SK-N-SH (cell line): Measurements from ENCODE around the gene DNAJC18. TPM values are rescaled to one million over a fixed set of nuclear protein-coding genes. Genes with fewer than 3 reads are reported as not detected.

Experiments used
- CTCF ChIA-PET: fragments of 300-600, 350-600 bp; formaldehyde crosslinking; extraction: SDS; loops from one replicate; lab custom pipeline; 2021; lab: Yijun Ruan, JAX
- POLR2A ChIA-PET: fragments of 350-600 bp; sonication (Branson Sonifier 250); formaldehyde crosslinking; extraction: SDS; loops from one replicate; lab custom pipeline; 2020; ENCODE audit warnings: antibody characterized with exemption, inconsistent platforms; lab: Yijun Ruan, JAX
- DNase-seq: peaks from one replicate; pipeline ENCODE4 v3.0.0; 2012
- H2AFZ ChIP-seq: fragments of 200-600 bp; sonication (generic); 2 replicates; pipeline ENCODE4 v1.8.1; 2016; ENCODE audit warnings: antibody characterized with exemption, mild to moderate bottlenecking, low read depth
- H3F3A ChIP-seq: fragments of 200-600 bp; sonication (generic); replicated peaks from 2 replicates; pipeline ENCODE3; 2016; ENCODE audit warnings: antibody characterized with exemption, mild to moderate bottlenecking; ENCODE audit not compliant: insufficient read depth
- H3K27ac ChIP-seq, 2 experiments: fragments of 200-500 bp in 1 of 2; fragments of 200-600 bp in 1 of 2; sonication (Bioruptor generic) in 1 of 2; sonication (generic), shearing (Covaris generic) in 1 of 2; 2 replicates each; pipeline versions ENCODE4 v1.5.1 to v1.6.1; 2014 to 2016; ENCODE audit warnings: low read depth in 2 of 2, inconsistent platforms in 1 of 2, low read length in 1 of 2, mild to moderate bottlenecking in 1 of 2, mixed read lengths in 1 of 2
- H3K27me3 ChIP-seq: fragments of 200-600 bp; sonication (generic), shearing (Covaris generic); 2 replicates; pipeline ENCODE4 v1.6.1; 2016; ENCODE audit warnings: mixed run types; ENCODE audit not compliant: insufficient read depth
- H3K36me3 ChIP-seq, 2 experiments: fragments of 200-500 bp in 1 of 2; fragments of 200-600 bp in 1 of 2; sonication (Bioruptor generic) in 1 of 2; sonication (generic) in 1 of 2; replicated peaks in 1 of 2; 2 replicates each; pipeline versions ENCODE3 to v1.5.1; 2014 to 2016; ENCODE audit warnings: low read length in 1 of 2, mild to moderate bottlenecking in 1 of 2; ENCODE audit not compliant: insufficient read depth in 2 of 2, control insufficient read depth in 1 of 2
- H3K4me1 ChIP-seq, 2 experiments: fragments of 200-500 bp in 1 of 2; fragments of 200-600 bp in 1 of 2; sonication (Bioruptor generic) in 1 of 2; sonication (generic), shearing (Covaris generic) in 1 of 2; 2 replicates each; pipeline versions ENCODE4 v1.5.1 to v1.6.1; 2014 to 2016; ENCODE audit warnings: low read depth in 1 of 2, low read length in 1 of 2, mixed run types in 1 of 2; ENCODE audit not compliant: insufficient read depth in 2 of 2, control insufficient read depth in 1 of 2
- H3K4me2 ChIP-seq: fragments of 200-600 bp; sonication (generic), shearing (Covaris generic); 2 replicates; pipeline ENCODE4 v1.6.1; 2017; ENCODE audit warnings: mixed run types
- H3K4me3 ChIP-seq, 2 experiments: fragments of 200-500 bp in 1 of 2; fragments of 200-600 bp in 1 of 2; sonication (Bioruptor generic) in 1 of 2; sonication (generic), shearing (Covaris generic) in 1 of 2; 2 replicates each; pipeline versions ENCODE4 v1.5.1 to v1.8.1; 2014 to 2016; ENCODE audit warnings: low read depth in 2 of 2, inconsistent platforms in 1 of 2, low read length in 1 of 2, mild to moderate bottlenecking in 1 of 2, mixed read lengths in 1 of 2, moderate library complexity in 1 of 2
- H3K79me2 ChIP-seq: fragments of 200-600 bp; sonication (generic); 2 replicates; pipeline ENCODE4 v1.8.1; 2017; ENCODE audit warnings: mild to moderate bottlenecking; ENCODE audit not compliant: insufficient read depth
- H3K9ac ChIP-seq: fragments of 200-600 bp; sonication (generic); 2 replicates; pipeline ENCODE4 v1.6.1; 2017; ENCODE audit warnings: mixed run types
- H3K9me2 ChIP-seq: fragments of 200-600 bp; sonication (generic); 2 replicates; pipeline ENCODE4 v1.6.1; 2017; ENCODE audit warnings: mixed run types
- H3K9me3 ChIP-seq: fragments of 200-600 bp; sonication (generic); 2 replicates; pipeline ENCODE4 v1.6.1; 2017; ENCODE audit warnings: mixed run types, mild to moderate bottlenecking, moderate library complexity
- H4K20me1 ChIP-seq: fragments of 200-600 bp; sonication (generic); 2 replicates; pipeline ENCODE4 v1.6.1; 2017; ENCODE audit warnings: mild to moderate bottlenecking, mixed run types; ENCODE audit not compliant: insufficient read depth
- CHD2 ChIP-seq: fragments of 150-350 bp; IDR thresholded peaks from 2 replicates; pipeline ENCODE4 v1.6.1; 2018; ENCODE audit warnings: low read length; ENCODE audit not compliant: partially characterized antibody
- ELF1 ChIP-seq: IDR thresholded peaks from 2 replicates; pipeline ENCODE4 v1.4.0; 2012
- EP300 ChIP-seq, 2 experiments: IDR thresholded peaks; 2 replicates each; pipeline versions ENCODE4 v1.4.0 to v1.6.1; 2012; ENCODE audit warnings: borderline replicate concordance in 1 of 2, low read depth in 1 of 2, low read length in 1 of 2
- FOSL2 ChIP-seq: IDR thresholded peaks from 2 replicates; pipeline ENCODE4 v1.4.0; 2012; ENCODE audit warnings: low read depth, mild to moderate bottlenecking, moderate library complexity, borderline replicate concordance
- FOXJ3 ChIP-seq: sonication (generic); formaldehyde crosslinking; IDR thresholded peaks from 2 replicates; pipeline ENCODE4 v1.5.1; 2020; ENCODE audit warnings: mild to moderate bottlenecking, missing genetic modification reagents
- FOXM1 ChIP-seq: IDR thresholded peaks from 2 replicates; pipeline ENCODE4 v1.4.0; 2012; ENCODE audit warnings: low read depth, mild to moderate bottlenecking
- GABPA ChIP-seq: IDR thresholded peaks from 2 replicates; pipeline ENCODE4 v1.4.0; 2012; ENCODE audit warnings: low read depth, mild to moderate bottlenecking
- IRF3 ChIP-seq: fragments of 150-350 bp; IDR thresholded peaks from 2 replicates; pipeline ENCODE4 v1.6.1; 2016; ENCODE audit warnings: mild to moderate bottlenecking, low read depth, low read length
- MAX ChIP-seq: IDR thresholded peaks from 2 replicates; pipeline ENCODE4 v1.4.0; 2012; ENCODE audit warnings: low read depth
- NRF1 ChIP-seq: IDR thresholded peaks from 2 replicates; pipeline ENCODE4 v1.6.1; 2012; ENCODE audit warnings: low read depth, mild to moderate bottlenecking, low read length
- REST ChIP-seq: IDR thresholded peaks from 2 replicates; pipeline ENCODE4 v1.6.1; 2012; ENCODE audit warnings: mild to moderate bottlenecking, low read depth, low read length, moderate library complexity
- RXRA ChIP-seq: IDR thresholded peaks from 2 replicates; pipeline ENCODE4 v1.4.0; 2012; ENCODE audit warnings: low read depth, mild to moderate bottlenecking, borderline replicate concordance
- SIN3A ChIP-seq: IDR thresholded peaks from 2 replicates; pipeline ENCODE4 v1.6.1; 2012; ENCODE audit warnings: low read depth, mild to moderate bottlenecking, low read length, moderate library complexity, borderline replicate concordance
- SMC3 ChIP-seq: IDR thresholded peaks from 2 replicates; pipeline ENCODE4 v1.6.1; 2012; ENCODE audit warnings: low read depth, low read length, improper control_type of control experiment
- TAF1 ChIP-seq: IDR thresholded peaks from 2 replicates; pipeline ENCODE4 v1.6.1; 2012; ENCODE audit warnings: low read depth, mild to moderate bottlenecking, low read length, moderate library complexity, borderline replicate concordance
- USF1 ChIP-seq: IDR thresholded peaks from 2 replicates; pipeline ENCODE4 v1.4.0; 2012; ENCODE audit warnings: low read depth, borderline replicate concordance
- YY1 ChIP-seq: IDR thresholded peaks from 2 replicates; pipeline ENCODE4 v1.4.0; 2012; ENCODE audit warnings: low read depth, mild to moderate bottlenecking
- WGBS: methylation state at CpG from one replicate; pipeline ENCODE4 v1.1.6; 2017; ENCODE audit warnings: low lambda C conversion rate; 5-methylcytosine and 5-hydroxymethylcytosine counted together
- polyA plus RNA-seq, 3 experiments: library from polyadenylated mRNA; depleted of rRNA; stranded (reverse); fragments of >200 nt; gene quantifications; 2 replicates each; pipeline ENCODE4 v1.2.3, GENCODE V29; 2012
- TF ChIP-seq, protein P1 (sequence below): IDR thresholded peaks from 2 replicates; pipeline ENCODE4; 2012

Gene DNAJC18
- polyA plus RNA-seq, 1 of the 3 experiments (the other 2 are of a cell fraction), result 7.4 TPM

DNA sequence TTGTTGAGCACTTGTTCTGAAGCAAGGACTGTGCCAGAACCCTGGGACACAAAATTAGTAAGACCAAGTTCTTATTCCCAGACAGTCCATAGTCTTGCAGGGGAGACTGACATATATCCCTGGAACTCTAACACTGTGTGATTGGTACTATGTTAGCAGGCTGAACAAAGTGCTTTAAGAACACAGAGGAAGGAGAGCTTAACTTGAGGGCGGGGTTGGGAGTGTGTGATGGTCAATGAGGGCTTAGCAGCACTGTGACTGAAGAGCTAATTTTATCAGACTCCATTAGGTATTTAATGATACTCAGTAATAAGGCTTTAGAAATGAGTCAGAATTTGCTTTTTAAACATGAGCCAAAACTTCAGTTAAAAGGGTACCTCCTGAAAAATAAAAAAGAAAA is 20.5 kb downstream of the DNAJC18 start:
- H3K9me3 ChIP-seq, result no peaks in the 10 kb centered on the region
- H3K9ac ChIP-seq, result no peak overlapping the region
- H3K27ac ChIP-seq, result no peak overlapping the region
- H4K20me1 ChIP-seq, result no peaks in the 10 kb centered on the region
- no peaks in the 10 kb centered on the region for H3K9me2 ChIP-seq
- no peak overlapping the region for H3K4me3 ChIP-seq
- peaks cover 0 to 4% of the 10 kb centered on the region in 2 experiments; a peak in 1 of 4 replicates for H3K4me1 ChIP-seq
- CTCF ChIA-PET, result interaction anchor here (1.0 to 9.7 kb wide), 3 partner anchors 8 to 96 kb away, joined by 3 to 324 read pairs (median 14); no protein-coding TSS in a partner anchor
- H3K27me3 ChIP-seq, result no peaks in the 10 kb centered on the region
- POLR2A ChIA-PET, result no interaction called here
- H3K36me3 ChIP-seq, result peaks cover 38 to 49% of the 10 kb centered on the region in 2 experiments
- no peak overlapping the region for H2AFZ ChIP-seq
- 82% methylated on average over 1 of the region's 1 CpG for WGBS
- DNase-seq, result no peak
- no peak overlapping the region for H3K4me2 ChIP-seq
- H3K79me2 ChIP-seq, result no peaks in the 10 kb centered on the region
- H3F3A ChIP-seq, result peaks cover 7% of the 10 kb centered on the region
- TF ChIP-seq RXRA, result no peak
- TF ChIP-seq FOXM1, result no peak
- no peak for TF ChIP-seq SIN3A
- no peak for TF ChIP-seq FOSL2
- no peak for TF ChIP-seq REST
- no peak for TF ChIP-seq YY1

GRCh38 chr5:139417214-139417613 is 22.1 kb downstream of the DNAJC18 start:
- POLR2A ChIA-PET, result no interaction called here
- Histone ChIP-seq H3K9me3 (no peaks in the 10 kb centered on the region), H2AFZ (no peak overlapping the region), H3K79me2 (no peaks in the 10 kb centered on the region), H3F3A (peaks cover 3% of the 10 kb centered on the region), H3K4me2 (no peak overlapping the region), H3K4me1 (peaks cover 0 to 4% of the 10 kb centered on the region in 2 experiments; a peak in 1 of 4 replicates), H4K20me1 (no peaks in the 10 kb centered on the region), H3K36me3 (peaks cover 42 to 59% of the 10 kb centered on the region in 2 experiments), H3K27ac (no peak overlapping the region), H3K27me3 (no peaks in the 10 kb centered on the region), H3K9ac (no peak overlapping the region), H3K9me2 (no peaks in the 10 kb centered on the region), H3K4me3 (no peak overlapping the region)
- CTCF ChIA-PET, result interaction anchor here (1.3 to 9.7 kb wide), 3 partner anchors 7 to 98 kb away, joined by 3 to 324 read pairs (median 7); no protein-coding TSS in a partner anchor
- DNase-seq, result no peak
- 89% methylated on average over 3 of the region's 4 CpGs for WGBS
- TF ChIP-seq ELF1 (no peak), SIN3A (no peak), TAF1 (no peak), CHD2 (no peak), FOXJ3 (CRISPR knock-in tag) (no peak), MAX (no peak), SMC3 (no peak), IRF3 (no peak), EP300 (IDR thresholded peaks at IDR 0.05; ENCODE audit: borderline replicate concordance in 1 of 2, low read depth in 1 of 2, low read length in 1 of 2) (no peak), GABPA (no peak), FOXM1 (no peak), NRF1 (no peak), USF1 (no peak)
- TF ChIP-seq, protein P1, sequence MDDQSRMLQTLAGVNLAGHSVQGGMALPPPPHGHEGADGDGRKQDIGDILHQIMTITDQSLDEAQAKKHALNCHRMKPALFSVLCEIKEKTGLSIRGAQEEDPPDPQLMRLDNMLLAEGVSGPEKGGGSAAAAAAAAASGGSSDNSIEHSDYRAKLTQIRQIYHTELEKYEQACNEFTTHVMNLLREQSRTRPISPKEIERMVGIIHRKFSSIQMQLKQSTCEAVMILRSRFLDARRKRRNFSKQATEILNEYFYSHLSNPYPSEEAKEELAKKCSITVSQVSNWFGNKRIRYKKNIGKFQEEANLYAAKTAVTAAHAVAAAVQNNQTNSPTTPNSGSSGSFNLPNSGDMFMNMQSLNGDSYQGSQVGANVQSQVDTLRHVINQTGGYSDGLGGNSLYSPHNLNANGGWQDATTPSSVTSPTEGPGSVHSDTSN, result no peak
